ENCODE results near the gene STK33. TPM values are rescaled to one million over a fixed set of nuclear protein-coding genes. Genes with fewer than 3 reads are reported as not detected.

Gene STK33
- total RNA-seq, 2 donors from 2014 or later = 0.40 to 1.0 TPM

DNA sequence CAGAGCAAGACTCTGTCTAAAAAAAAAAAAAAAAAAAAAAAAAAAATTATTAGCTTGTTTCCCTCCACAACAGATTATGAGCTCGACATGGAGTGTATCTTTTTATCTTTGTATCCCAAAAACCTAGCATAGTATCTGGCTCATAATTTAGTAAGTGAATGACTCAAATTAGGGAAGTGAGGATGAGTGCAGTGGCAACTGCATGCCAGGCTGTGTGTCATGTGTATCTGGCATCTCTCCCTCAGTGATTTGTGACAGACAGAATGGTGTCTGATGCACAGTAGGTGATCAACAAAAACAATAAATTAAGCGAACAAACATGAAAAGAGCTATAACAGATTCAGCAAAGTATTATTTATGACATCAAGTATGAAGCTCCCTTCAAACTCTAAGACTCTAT is 7.2 kb downstream of the STK33 start:
- H3K4me1 Mint-ChIP-seq = no peaks in the 10 kb centered on the region
- no peaks in the 10 kb centered on the region for H3K36me3 Mint-ChIP-seq (ENCODE audit: low read depth)
- no peak overlapping the region for H3K4me3 Mint-ChIP-seq
- H3K27me3 Mint-ChIP-seq = peaks cover 29% of the 10 kb centered on the region
- H3K27ac Mint-ChIP-seq = no peak overlapping the region
- no peaks in the 10 kb centered on the region for H3K9me3 Mint-ChIP-seq
- no peak for ATAC-seq (replicated peaks)

- H3K9me3 Mint-ChIP-seq = no peaks in the 10 kb centered on the region
- peaks cover 24% of the 10 kb centered on the region for H3K27me3 Mint-ChIP-seq
- H3K36me3 Mint-ChIP-seq (ENCODE audit: low read depth) = no peaks in the 10 kb centered on the region
- H3K27ac Mint-ChIP-seq = no peak overlapping the region
- no peak for ATAC-seq (replicated peaks)
- H3K4me3 Mint-ChIP-seq = no peak overlapping the region
- H3K4me1 Mint-ChIP-seq = no peaks in the 10 kb centered on the region
Observed at GRCh38 chr11:8586184-8586583, 7.8 kb downstream of the STK33 start.

GRCh38 chr11:8584511-8584910 is 9.5 kb downstream of the STK33 start:
- Mint-ChIP-seq H3K36me3 (ENCODE audit: low read depth) (no peaks in the 10 kb centered on the region), H3K27me3 (peaks cover 30% of the 10 kb centered on the region), H3K4me1 (no peaks in the 10 kb centered on the region), H3K4me3 (no peak overlapping the region), H3K27ac (no peak overlapping the region), H3K9me3 (peaks cover 5% of the 10 kb centered on the region)
- no peak for ATAC-seq (replicated peaks)

- ATAC-seq (replicated peaks) = no peak
- Mint-ChIP-seq H3K27ac (no peak overlapping the region), H3K4me3 (no peak overlapping the region), H3K27me3 (peaks cover 30% of the 10 kb centered on the region), H3K4me1 (no peaks in the 10 kb centered on the region), H3K9me3 (peaks cover 5% of the 10 kb centered on the region), H3K36me3 (ENCODE audit: low read depth) (no peaks in the 10 kb centered on the region)
Observed at GRCh38 chr11:8584082-8584481, 9.9 kb downstream of the STK33 start.

DNA sequence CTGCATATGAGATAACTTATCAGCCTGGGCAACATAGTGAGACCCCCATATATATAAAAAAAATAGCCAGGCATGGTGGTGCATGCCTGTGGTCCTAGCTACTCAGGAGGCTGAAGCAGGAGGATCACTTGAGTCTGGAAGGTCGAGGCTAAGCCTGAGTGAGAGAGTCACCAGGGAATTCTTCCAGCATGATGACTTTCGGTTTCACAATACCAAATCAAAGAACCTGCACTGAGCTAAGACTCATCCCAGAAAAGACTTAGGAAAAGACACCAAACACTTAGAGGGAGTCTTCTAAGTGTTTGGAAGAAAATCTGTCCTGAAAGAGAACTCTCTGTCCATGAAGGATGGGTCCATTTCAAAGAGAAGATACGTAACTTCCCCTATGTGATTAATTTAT is 12.7 kb downstream of the STK33 start:
- Mint-ChIP-seq H3K4me1 (no peaks in the 10 kb centered on the region), H3K4me3 (no peak overlapping the region), H3K9me3 (peaks cover 5% of the 10 kb centered on the region), H3K27me3 (peaks cover 20% of the 10 kb centered on the region), H3K27ac (no peak overlapping the region), H3K36me3 (ENCODE audit: low read depth) (no peaks in the 10 kb centered on the region)
- ATAC-seq (replicated peaks) = no peak

DNA sequence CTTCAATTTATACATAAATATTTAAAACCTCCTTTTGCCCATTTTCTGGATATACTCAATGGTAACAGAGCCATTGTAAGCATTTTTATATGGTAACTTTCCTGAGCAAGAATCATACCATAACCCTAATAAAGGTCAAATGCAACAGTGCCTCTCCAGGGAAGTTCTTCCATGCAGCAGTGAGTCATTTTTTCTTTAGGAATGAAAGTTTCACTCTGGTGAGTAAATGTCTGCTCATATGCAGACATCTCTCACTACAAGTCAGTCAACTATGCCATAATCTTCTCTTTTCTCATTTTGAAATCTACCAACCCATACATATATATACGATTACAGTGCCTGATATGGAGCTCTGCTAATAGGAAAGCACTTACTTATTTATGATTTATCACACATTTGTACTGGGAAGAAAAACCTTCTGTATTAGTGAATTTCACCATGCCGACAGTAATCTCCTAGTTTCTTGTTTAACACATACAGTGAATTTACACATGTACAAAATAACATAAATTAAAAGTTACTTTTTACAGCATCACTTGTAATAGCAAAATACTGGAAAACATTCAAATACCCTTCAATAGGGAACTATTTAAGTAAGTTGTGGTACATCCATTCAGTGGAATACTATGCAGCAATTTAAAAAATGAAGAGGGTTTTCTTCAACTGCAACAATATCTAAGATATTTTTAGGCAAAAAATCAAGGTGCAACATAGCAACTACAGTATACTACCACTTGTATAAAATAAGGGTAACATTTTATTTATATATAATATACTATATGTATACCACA is 16.0 kb downstream of the STK33 start:
- no peak for ATAC-seq (replicated peaks)
- Mint-ChIP-seq H3K4me3 (no peak overlapping the region), H3K36me3 (ENCODE audit: low read depth) (no peaks in the 10 kb centered on the region)

GRCh38 chr11:8574798-8575197 is 19.2 kb downstream of the STK33 start:
- Mint-ChIP-seq H3K4me1 (no peaks in the 10 kb centered on the region), H3K9me3 (peaks cover 2% of the 10 kb centered on the region), H3K36me3 (ENCODE audit: low read depth) (no peaks in the 10 kb centered on the region), H3K27me3 (peaks cover 8% of the 10 kb centered on the region), H3K4me3 (no peak overlapping the region), H3K27ac (no peak overlapping the region)
- ATAC-seq (replicated peaks) = no peak

More for the DNA sequence above, 16.0 kb downstream of the STK33 start:
- Mint-ChIP-seq H3K9me3 (peaks cover 5% of the 10 kb centered on the region), H3K4me1 (no peaks in the 10 kb centered on the region), H3K27me3 (peaks cover 12% of the 10 kb centered on the region), H3K27ac (no peak overlapping the region)

GRCh38 chr11:8573777-8574176 is 20.3 kb downstream of the STK33 start:
- Mint-ChIP-seq H3K27me3 (peaks cover 6% of the 10 kb centered on the region), H3K36me3 (ENCODE audit: low read depth) (no peaks in the 10 kb centered on the region), H3K4me1 (no peaks in the 10 kb centered on the region), H3K9me3 (no peaks in the 10 kb centered on the region), H3K4me3 (no peak overlapping the region), H3K27ac (no peak overlapping the region)
- ATAC-seq (replicated peaks) = peak; percentile 51

- no peaks in the 10 kb centered on the region for H3K36me3 Mint-ChIP-seq (ENCODE audit: low read depth)
- peaks cover 26% of the 10 kb centered on the region for H3K27me3 Mint-ChIP-seq
- no peaks in the 10 kb centered on the region for H3K9me3 Mint-ChIP-seq
- no peak overlapping the region for H3K4me3 Mint-ChIP-seq
- no peak overlapping the region for H3K27ac Mint-ChIP-seq
- H3K4me1 Mint-ChIP-seq = no peaks in the 10 kb centered on the region
- peak; percentile 59 for ATAC-seq (replicated peaks)
Observed at GRCh38 chr11:8567602-8568198, 26.3 kb downstream of the STK33 start.

DNA sequence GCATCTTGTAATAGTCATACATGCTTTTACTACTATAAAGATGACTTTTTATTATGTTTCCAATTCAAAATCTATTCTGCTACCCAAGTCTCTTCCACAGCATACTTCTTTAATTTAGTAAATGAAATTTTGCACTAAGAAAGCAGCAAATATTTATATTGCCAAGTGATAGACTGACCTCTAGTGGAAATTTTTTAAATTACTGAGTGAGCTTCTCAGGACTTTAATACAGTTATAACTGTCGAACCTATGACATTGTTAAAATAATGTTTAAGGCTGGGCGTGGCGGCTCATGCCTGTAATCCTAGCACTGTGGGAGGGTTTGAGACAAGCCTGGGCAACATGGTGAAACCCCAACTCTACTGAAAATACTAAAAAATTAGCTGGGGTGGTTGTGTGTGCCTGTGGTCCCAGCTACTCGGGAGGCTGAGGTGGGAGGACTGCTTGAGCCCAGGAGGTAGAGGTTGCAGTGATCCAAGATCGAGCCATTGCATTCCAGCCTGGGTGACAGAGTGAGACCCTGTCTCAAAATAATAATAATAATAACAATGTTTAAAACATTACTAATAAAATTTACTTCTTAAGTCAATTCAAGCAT is 27.3 kb downstream of the STK33 start:
- Mint-ChIP-seq H3K9me3 (no peaks in the 10 kb centered on the region), H3K36me3 (ENCODE audit: low read depth) (no peaks in the 10 kb centered on the region), H3K27ac (no peak overlapping the region), H3K4me3 (no peak overlapping the region), H3K27me3 (peaks cover 32% of the 10 kb centered on the region), H3K4me1 (no peaks in the 10 kb centered on the region)
- no peak for ATAC-seq (replicated peaks)

- Mint-ChIP-seq H3K4me1 (no peaks in the 10 kb centered on the region), H3K36me3 (ENCODE audit: low read depth) (no peaks in the 10 kb centered on the region), H3K27ac (no peak overlapping the region), H3K9me3 (peaks cover 3% of the 10 kb centered on the region), H3K27me3 (peaks cover 34% of the 10 kb centered on the region), H3K4me3 (no peak overlapping the region)
- no peak for ATAC-seq (replicated peaks)
Observed at GRCh38 chr11:8564526-8564925, 29.5 kb downstream of the STK33 start.

GRCh38 chr11:8561461-8561860 is 32.6 kb downstream of the STK33 start:
- H3K4me3 Mint-ChIP-seq = no peak overlapping the region
- H3K9me3 Mint-ChIP-seq = peaks cover 3% of the 10 kb centered on the region
- no peaks in the 10 kb centered on the region for H3K4me1 Mint-ChIP-seq
- H3K27ac Mint-ChIP-seq = no peak overlapping the region
- H3K27me3 Mint-ChIP-seq = peaks cover 34% of the 10 kb centered on the region
- H3K36me3 Mint-ChIP-seq (ENCODE audit: low read depth) = no peaks in the 10 kb centered on the region
- no peak for ATAC-seq (replicated peaks)

DNA sequence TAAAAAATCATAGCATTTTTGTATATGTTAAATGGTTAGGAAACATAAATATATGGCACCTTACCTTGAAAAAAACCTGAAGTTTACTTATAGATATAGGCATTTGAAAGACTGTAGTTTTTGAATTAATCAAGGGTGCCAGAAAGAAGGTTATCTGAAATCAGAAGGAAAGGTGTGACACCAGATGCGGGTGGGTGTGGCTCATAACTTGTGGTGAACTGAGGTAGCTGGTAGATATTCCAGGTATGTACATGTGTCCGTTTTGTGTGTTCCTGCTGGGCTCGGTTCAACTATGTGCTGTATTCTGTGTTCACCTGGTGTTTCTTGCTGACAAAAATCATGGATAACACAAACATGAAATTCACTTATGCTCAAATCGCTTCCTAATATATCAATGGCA is 35.6 kb downstream of the STK33 start:
- no peaks in the 10 kb centered on the region for H3K36me3 Mint-ChIP-seq (ENCODE audit: low read depth)
- peaks cover 3% of the 10 kb centered on the region for H3K9me3 Mint-ChIP-seq
- H3K4me3 Mint-ChIP-seq = no peak overlapping the region
- ATAC-seq (replicated peaks) = no peak
- no peaks in the 10 kb centered on the region for H3K4me1 Mint-ChIP-seq
- H3K27me3 Mint-ChIP-seq = peaks cover 21% of the 10 kb centered on the region
- no peak overlapping the region for H3K27ac Mint-ChIP-seq

DNA sequence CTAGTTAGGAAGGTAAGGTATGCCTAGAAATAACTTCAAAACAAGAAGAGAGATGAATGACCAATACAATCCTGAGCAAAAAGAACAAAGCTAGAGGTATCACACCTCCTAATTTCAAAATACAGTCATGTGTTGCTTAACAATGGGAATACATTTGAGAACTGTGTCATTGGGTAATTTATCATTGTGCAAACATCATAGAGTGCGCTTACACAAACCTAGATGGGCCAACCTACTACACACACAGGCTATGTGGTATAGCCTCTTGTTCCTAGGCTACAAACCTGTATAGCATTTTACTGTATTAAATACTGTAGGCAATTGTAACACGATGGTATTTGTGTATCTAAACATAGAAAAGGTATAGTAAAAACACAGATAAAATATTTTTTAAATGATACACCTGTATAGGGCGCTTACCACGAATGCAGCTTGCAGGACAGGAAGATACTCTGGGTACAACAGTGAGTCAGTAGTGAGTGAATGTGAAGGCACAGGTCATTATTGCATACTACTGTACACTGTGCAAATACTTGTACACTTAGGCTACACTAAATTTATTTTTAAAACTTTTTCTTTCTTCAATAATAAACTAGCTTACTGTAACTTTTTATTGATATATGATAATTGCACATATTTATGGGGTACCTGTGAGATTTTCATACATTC is 48.2 kb downstream of the STK33 start:
- H3K9me3 Mint-ChIP-seq = no peaks in the 10 kb centered on the region
- H3K27me3 Mint-ChIP-seq = peaks cover 23% of the 10 kb centered on the region
- H3K36me3 Mint-ChIP-seq (ENCODE audit: low read depth) = no peaks in the 10 kb centered on the region
- H3K27ac Mint-ChIP-seq = no peak overlapping the region
- H3K4me1 Mint-ChIP-seq = no peaks in the 10 kb centered on the region
- H3K4me3 Mint-ChIP-seq = no peak overlapping the region
- no peak for ATAC-seq (replicated peaks)

- Mint-ChIP-seq H3K27ac (no peak overlapping the region), H3K4me1 (no peaks in the 10 kb centered on the region), H3K4me3 (no peak overlapping the region), H3K27me3 (peaks cover 16% of the 10 kb centered on the region), H3K36me3 (ENCODE audit: low read depth) (no peaks in the 10 kb centered on the region), H3K9me3 (no peaks in the 10 kb centered on the region)
- ATAC-seq (replicated peaks) = no peak
Observed at GRCh38 chr11:8544807-8545206, 49.2 kb downstream of the STK33 start.

Measured in activated T-helper 17 cell treated with anti-CD3 and anti-CD28 coated beads, Interleukin-2, amount 50 U/mL, for 72 hours (primary cell).